Astrocyte (in vitro differentiated cells and primary cell): Measurements from ENCODE around the gene ZNF844.

Source experiments
- EZH2 ChIP-seq: IDR thresholded peaks from 2 replicates; pipeline ENCODE4 v1.6.1; 2012; ENCODE audit warnings: mild to moderate bottlenecking, low read length, inconsistent platforms; ENCODE audit not compliant: insufficient read depth
- TF ChIP-seq, protein P1 (sequence below): IDR thresholded peaks from 2 replicates; pipeline ENCODE4 v1.5.1; 2011; ENCODE audit warnings: low read depth, mild to moderate bottlenecking, inconsistent platforms, low read length, moderate library complexity; ENCODE audit not compliant: insufficient read depth

DNA sequence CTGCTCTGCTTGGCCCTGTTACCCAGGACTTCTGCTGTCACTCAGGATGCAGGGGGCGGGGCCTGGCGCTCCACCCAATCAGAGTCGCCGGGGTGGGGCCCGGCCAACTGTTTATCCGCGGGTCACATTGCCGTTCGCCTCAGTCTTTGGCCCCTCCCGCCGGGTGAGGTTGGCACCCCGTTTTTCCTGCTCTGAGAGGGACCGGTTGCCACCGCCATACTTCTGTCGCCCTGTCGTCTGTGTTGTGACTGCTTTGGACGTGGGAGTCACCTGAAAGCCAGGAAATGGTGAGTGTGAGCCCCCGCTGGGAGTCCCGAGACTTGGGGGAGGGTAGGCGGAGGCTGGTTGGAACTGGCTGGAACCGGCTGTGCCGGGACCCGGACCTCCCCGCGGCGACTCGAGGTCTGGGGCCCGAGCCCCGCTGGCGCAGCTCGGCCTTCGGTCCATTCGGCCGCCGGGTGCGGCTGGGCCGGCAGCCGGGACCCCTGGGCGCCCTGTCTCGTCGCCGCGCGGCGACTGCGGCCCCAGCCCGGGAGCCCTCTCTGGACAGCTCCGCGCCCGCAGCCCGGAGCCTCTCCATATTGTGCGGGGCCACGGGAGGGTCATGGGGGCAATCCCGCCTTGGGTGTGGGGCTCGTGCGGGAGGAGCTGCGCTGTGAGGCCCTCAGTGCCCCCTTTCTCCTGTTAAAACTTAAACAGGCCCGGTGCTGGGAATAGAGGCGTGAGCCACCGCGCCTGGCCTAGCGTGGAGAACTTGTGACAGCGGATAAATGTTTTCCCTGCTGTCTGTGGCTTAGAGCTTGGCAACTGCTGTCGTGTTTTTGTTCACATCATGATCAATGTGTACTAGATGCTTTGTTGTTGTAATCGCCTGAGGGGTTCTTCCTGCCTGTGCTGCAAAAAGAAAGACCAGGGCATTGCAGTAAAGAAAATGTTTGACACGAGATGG lies at the start of gene ZNF844:
- TF ChIP-seq, protein P1, sequence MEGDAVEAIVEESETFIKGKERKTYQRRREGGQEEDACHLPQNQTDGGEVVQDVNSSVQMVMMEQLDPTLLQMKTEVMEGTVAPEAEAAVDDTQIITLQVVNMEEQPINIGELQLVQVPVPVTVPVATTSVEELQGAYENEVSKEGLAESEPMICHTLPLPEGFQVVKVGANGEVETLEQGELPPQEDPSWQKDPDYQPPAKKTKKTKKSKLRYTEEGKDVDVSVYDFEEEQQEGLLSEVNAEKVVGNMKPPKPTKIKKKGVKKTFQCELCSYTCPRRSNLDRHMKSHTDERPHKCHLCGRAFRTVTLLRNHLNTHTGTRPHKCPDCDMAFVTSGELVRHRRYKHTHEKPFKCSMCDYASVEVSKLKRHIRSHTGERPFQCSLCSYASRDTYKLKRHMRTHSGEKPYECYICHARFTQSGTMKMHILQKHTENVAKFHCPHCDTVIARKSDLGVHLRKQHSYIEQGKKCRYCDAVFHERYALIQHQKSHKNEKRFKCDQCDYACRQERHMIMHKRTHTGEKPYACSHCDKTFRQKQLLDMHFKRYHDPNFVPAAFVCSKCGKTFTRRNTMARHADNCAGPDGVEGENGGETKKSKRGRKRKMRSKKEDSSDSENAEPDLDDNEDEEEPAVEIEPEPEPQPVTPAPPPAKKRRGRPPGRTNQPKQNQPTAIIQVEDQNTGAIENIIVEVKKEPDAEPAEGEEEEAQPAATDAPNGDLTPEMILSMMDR, result no peak
- no peak for TF ChIP-seq EZH2
